ENCODE results near the gene HCRTR1. TPM values are rescaled to one million over a fixed set of nuclear protein-coding genes. Genes with fewer than 3 reads are reported as not detected.
A peak's percentile ranks its signal among the peaks of the same experiment; 100 is the strongest.

HCRTR1 gene
- total and polyA plus RNA-seq, 2 of the 8 experiments (the other 6 are each of a cell fraction or from before 2014, with no cell fraction given) = 0.35 to 0.39 TPM

- Histone ChIP-seq H3K27ac (ENCODE audit: low read depth, low read length) (no peak overlapping the region), H4K8ac (ENCODE audit: extremely low read depth, insufficient read depth, low read length) (no peak overlapping the region), H2BK5ac (ENCODE audit: low read depth, low read length) (peak overlapping the region; percentile 35; the same call in 1 of the 2 replicates), H3K79me1 (ENCODE audit: low read depth, low read length) (no peaks in the 10 kb centered on the region), H3K4me3 (ENCODE audit: extremely low read depth in 1 of 4, insufficient read depth in 2 of 4, low read depth in 3 of 4, low read length in 4 of 4) (no peak overlapping the region), H3K9me3 (ENCODE audit: insufficient read depth in 2 of 2, low read depth in 1 of 2, low read length in 1 of 2) (no peaks in the 10 kb centered on the region), H3K27me3 (replicated peaks in 1 of 4; ENCODE audit: control insufficient read depth in 3 of 4, extremely low read depth in 1 of 4, insufficient read depth in 3 of 4, low read length in 3 of 4) (peaks cover 0 to 2% (median 0%) of the 10 kb centered on the region in 4 experiments; a peak in 1 of 7 replicates), H3K4me2 (ENCODE audit: insufficient read depth in 1 of 2, low read depth in 2 of 2, low read length in 2 of 2) (peak overlapping the region; percentile 60 to 76; a peak in 1 of 4 replicates), H3K4ac (replicated peaks; ENCODE audit: insufficient read length, low read depth, low read length) (no peak overlapping the region), H2AK5ac (ENCODE audit: low read depth, low read length) (no peak overlapping the region; the same call in 1 of the 2 replicates), H2AFZ (ENCODE audit: low read length) (no peak overlapping the region), H3K4me1 (replicated peaks in 1 of 4; ENCODE audit: control insufficient read depth in 3 of 4, insufficient read depth in 4 of 4, low read length in 3 of 4) (peaks cover 10 to 49% (median 30%) of the 10 kb centered on the region in 4 experiments), H4K91ac (replicated peaks; ENCODE audit: insufficient read length, low read length) (no peak overlapping the region), H2BK120ac (replicated peaks; ENCODE audit: low read depth, low read length) (no peak overlapping the region), H3K9ac (replicated peaks in 1 of 4; ENCODE audit: extremely low read depth in 1 of 4, low read depth in 3 of 4, low read length in 3 of 4) (no peak overlapping the region), H3K23ac (ENCODE audit: insufficient read length) (no peak overlapping the region), H4K20me1 (replicated peaks in 1 of 2; ENCODE audit: control insufficient read depth in 1 of 2, insufficient read depth in 2 of 2, low read length in 2 of 2) (no peaks in the 10 kb centered on the region), H3K56ac (replicated peaks; ENCODE audit: insufficient read length, low read depth, low read length) (no peak overlapping the region), H2BK12ac (ENCODE audit: low read depth, low read length) (peak overlapping the region; percentile 90; the same call in 1 of the 2 replicates), H4K5ac (ENCODE audit: insufficient read length, low read depth, low read length) (no peak overlapping the region), H2BK15ac (ENCODE audit: low read length) (0 out of 2 replicates have a peak overlapping the region, but pooled peaks have one; percentile 33), H3K18ac (ENCODE audit: extremely low read depth, low read length) (0 out of 2 replicates have a peak overlapping the region, but pooled peaks have one; percentile 2), H3K23me2 (ENCODE audit: low read depth, low read length) (no peaks in the 10 kb centered on the region; the same call in 1 of the 2 replicates), H3K36me3 (ENCODE audit: control insufficient read depth in 2 of 4, insufficient read depth in 4 of 4, low read length in 3 of 4) (no peaks in the 10 kb centered on the region), H3K79me2 (ENCODE audit: control insufficient read depth in 1 of 2, insufficient read depth in 2 of 2, low read length in 2 of 2) (no peaks in the 10 kb centered on the region), H2BK20ac (ENCODE audit: low read length) (no peak overlapping the region), H3K14ac (ENCODE audit: insufficient read length) (no peak overlapping the region)
- ChIA-PET CTCF (ENCODE audit: partially characterized antibody) (interaction anchor here (0.6 to 2.8 kb wide), 14 partner anchors 10 to 394 kb away, joined by 3 to 19 read pairs (median 4); partner anchors contain the start of gene COL16A1), POLR2A (ENCODE audit: partially characterized antibody) (interaction anchor here (1.3 to 2.1 kb wide), 2 partner anchors 10 to 11 kb away, joined by 3 to 6 read pairs; no protein-coding TSS in a partner anchor)
- WGBS, 2 experiments (ENCODE audit: extremely low coverage in 1 of 2, insufficient coverage in 1 of 2, insufficient read length in 1 of 2, insufficient replicate concordance in 2 of 2, low coverage in 1 of 2, low lambda C conversion rate in 2 of 2, missing lambda C conversion rate in 1 of 2) = 81% methylated on average over 6 of the region's 6 CpGs; no CpG with 5 or more reads in 1 of the 2 experiments
- TF ChIP-seq SRF (IDR thresholded peaks at IDR 0.05; ENCODE audit: low read depth, low read length) (no peak), KDM1A (IDR thresholded peaks at IDR 0.05; ENCODE audit: borderline replicate concordance, low read length) (peak; percentile 94)
- DNase-seq (ENCODE audit: low read depth in 1 of 2, low spot score in 2 of 2) = peak in 1 of 2 experiments; percentile 42
- FAIRE-seq = no peak
Observed at GRCh38 chr1:31577515-31578192, 39.8 kb upstream of the HCRTR1 start.
